Bronchial epithelial cell (primary cell): ENCODE measurements around the gene RITA1. TPM values are rescaled to one million over a fixed set of nuclear protein-coding genes. Genes with fewer than 3 reads are reported as not detected.

ENCODE experiments used
- DNase-seq: peaks from one replicate; pipeline ENCODE4 v3.0.0-alpha.2; 2010; ENCODE audit warnings: low read depth
- FAIRE-seq: peaks from 2 replicates; lab custom pipeline; 2011; peaks lifted over from hg19 to GRCh38; lab: Jason Lieb, UNC
- H3K27me3 ChIP-seq: 2 replicates; pipeline ENCODE4 v1.5.1; 2011; ENCODE audit warnings: low read length; ENCODE audit not compliant: control insufficient read depth, insufficient read depth
- H3K36me3 ChIP-seq: 2 replicates; pipeline ENCODE4 v1.5.1; 2011; ENCODE audit warnings: low read length; ENCODE audit not compliant: control insufficient read depth, insufficient read depth
- H3K4me3 ChIP-seq: 2 replicates; pipeline ENCODE4 v1.5.1; 2011; ENCODE audit warnings: mild to moderate bottlenecking, low read depth, low read length, control low read depth
- total RNA-seq: library from RNA; depleted of rRNA; stranded (reverse); fragments of >200 nt; gene quantifications from 2 replicates; pipeline ENCODE4 v1.2.1, GENCODE V29; 2014
- TF ChIP-seq, protein P1 (sequence below): IDR thresholded peaks from 2 replicates; pipeline ENCODE4 v1.5.1; 2011; ENCODE audit warnings: mild to moderate bottlenecking, moderate library complexity, low read length, control low read depth, inconsistent platforms; ENCODE audit not compliant: insufficient read depth, severe bottlenecking

RITA1 gene, protein sequence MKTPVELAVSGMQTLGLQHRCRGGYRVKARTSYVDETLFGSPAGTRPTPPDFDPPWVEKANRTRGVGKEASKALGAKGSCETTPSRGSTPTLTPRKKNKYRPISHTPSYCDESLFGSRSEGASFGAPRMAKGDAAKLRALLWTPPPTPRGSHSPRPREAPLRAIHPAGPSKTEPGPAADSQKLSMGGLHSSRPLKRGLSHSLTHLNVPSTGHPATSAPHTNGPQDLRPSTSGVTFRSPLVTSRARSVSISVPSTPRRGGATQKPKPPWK
- total RNA-seq, result 14.6 and 17.6 TPM in 2 replicates

GRCh38 chr12:113185180-113186032, at the start of gene RITA1, which contains the start of gene DDX54:
RITA1 (plus strand) TSS chr12:113185721; CDS start chr12:113186747, 1,026 bp downstream.
DDX54 (minus strand) TSS chr12:113185478; CDS start chr12:113185451, 27 bp downstream.
- Histone ChIP-seq H3K27me3 (no peaks in the 10 kb centered on the region), H3K36me3 (peaks cover 8% of the 10 kb centered on the region), H3K4me3 (peak within 1 kb of the TSS; percentile 94)
- FAIRE-seq (no peak), DNase-seq (peak; percentile 44)
- TF ChIP-seq, protein P1, sequence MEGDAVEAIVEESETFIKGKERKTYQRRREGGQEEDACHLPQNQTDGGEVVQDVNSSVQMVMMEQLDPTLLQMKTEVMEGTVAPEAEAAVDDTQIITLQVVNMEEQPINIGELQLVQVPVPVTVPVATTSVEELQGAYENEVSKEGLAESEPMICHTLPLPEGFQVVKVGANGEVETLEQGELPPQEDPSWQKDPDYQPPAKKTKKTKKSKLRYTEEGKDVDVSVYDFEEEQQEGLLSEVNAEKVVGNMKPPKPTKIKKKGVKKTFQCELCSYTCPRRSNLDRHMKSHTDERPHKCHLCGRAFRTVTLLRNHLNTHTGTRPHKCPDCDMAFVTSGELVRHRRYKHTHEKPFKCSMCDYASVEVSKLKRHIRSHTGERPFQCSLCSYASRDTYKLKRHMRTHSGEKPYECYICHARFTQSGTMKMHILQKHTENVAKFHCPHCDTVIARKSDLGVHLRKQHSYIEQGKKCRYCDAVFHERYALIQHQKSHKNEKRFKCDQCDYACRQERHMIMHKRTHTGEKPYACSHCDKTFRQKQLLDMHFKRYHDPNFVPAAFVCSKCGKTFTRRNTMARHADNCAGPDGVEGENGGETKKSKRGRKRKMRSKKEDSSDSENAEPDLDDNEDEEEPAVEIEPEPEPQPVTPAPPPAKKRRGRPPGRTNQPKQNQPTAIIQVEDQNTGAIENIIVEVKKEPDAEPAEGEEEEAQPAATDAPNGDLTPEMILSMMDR, result no peak

- no peak for FAIRE-seq
- Histone ChIP-seq H3K27me3 (no peaks in the 10 kb centered on the region), H3K4me3 (no peak overlapping the region), H3K36me3 (no peaks in the 10 kb centered on the region)
- TF ChIP-seq, protein P1, result no peak
- DNase-seq, result no peak
These were observed 49.2 kb upstream of the RITA1 start for GRCh38 chr12:113136128-113136989.

DNA sequence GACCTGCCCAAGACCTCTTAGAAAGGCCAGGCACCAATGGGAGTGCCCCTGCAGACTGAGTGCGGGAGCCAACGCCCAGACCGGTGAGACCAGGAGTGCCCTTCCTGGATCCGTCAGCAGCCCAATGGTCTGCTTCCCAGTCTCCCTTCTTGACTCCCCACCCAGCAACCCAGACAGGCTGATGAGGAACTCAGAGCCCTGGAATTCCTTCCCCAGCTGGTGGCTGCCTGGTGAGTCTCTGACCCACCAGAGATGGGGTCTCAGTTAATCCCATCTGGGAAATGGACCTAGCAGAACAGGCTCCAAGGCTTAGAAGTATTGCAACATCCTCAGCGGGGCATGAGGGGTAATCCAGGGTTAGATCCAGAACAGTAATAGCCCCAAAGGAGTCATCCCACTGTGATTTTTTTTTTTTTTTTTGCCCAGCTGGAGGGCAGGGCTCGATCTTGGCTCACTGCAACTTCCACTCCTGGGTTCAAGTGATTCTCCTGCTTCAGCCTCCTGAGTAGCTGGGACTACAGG, 48.5 kb upstream of the RITA1 start:
- Histone ChIP-seq H3K36me3 (no peaks in the 10 kb centered on the region), H3K27me3 (no peaks in the 10 kb centered on the region), H3K4me3 (no peak overlapping the region)
- TF ChIP-seq, protein P1, result no peak
- no peak for DNase-seq
- FAIRE-seq, result no peak

- H3K36me3 ChIP-seq, result no peaks in the 10 kb centered on the region
- TF ChIP-seq, protein P1, result no peak
- DNase-seq (no peak), FAIRE-seq (no peak)
- H3K27me3 ChIP-seq, result no peaks in the 10 kb centered on the region
- no peak overlapping the region for H3K4me3 ChIP-seq
These were observed 47.4 kb upstream of the RITA1 start for GRCh38 chr12:113137861-113138783.
